ENCODE data around the gene KIRREL3. TPM values are rescaled to one million over a fixed set of nuclear protein-coding genes. Genes with fewer than 3 reads are reported as not detected.

KIRREL3 gene
- total and polyA plus RNA-seq, 2 of the 4 experiments (the other 2 are of a cell fraction) = 10.9 to 15.9 TPM

GRCh38 chr11:126464796-126465195, 535.8 kb downstream of the KIRREL3 start:
- POLR2A ChIA-PET (ENCODE audit: unreplicated experiment) = no interaction called here
- H2BK20ac ChIP-seq (ENCODE audit: low read depth, low read length) = no peak overlapping the region
- WGBS, 2 experiments (ENCODE audit: extremely low coverage in 2 of 2, insufficient read length in 1 of 2) = 80% methylated on average over 2 of the region's 5 CpGs; no CpG with 5 or more reads in 1 of the 2 experiments
- H2AK5ac ChIP-seq (ENCODE audit: low read depth, low read length) = no peak overlapping the region
- no TSS peak for BruUV-seq (replicated peaks)
- no peaks in the 10 kb centered on the region; the same call in 1 of the 2 replicates for H3K27me3 ChIP-seq (ENCODE audit: control insufficient read depth, insufficient read depth, low read length)
- H2BK15ac ChIP-seq (ENCODE audit: low read depth, low read length) = no peak overlapping the region
- no peaks in the 10 kb centered on the region for H3K36me3 ChIP-seq (ENCODE audit: control insufficient read depth, insufficient read depth, low read length)
- H3K9ac ChIP-seq (ENCODE audit: low read depth, low read length) = no peak overlapping the region
- H2AFZ ChIP-seq (replicated peaks; ENCODE audit: low read length, poor library complexity) = no peak overlapping the region
- intact Hi-C loops (cut with micrococcal nuclease) (no loop called here), in situ Hi-C loops (cut with MboI; ENCODE audit: low sequenced_read_pairs) (no loop called here), dilution Hi-C loops (cut with HindIII; ENCODE audit: low sequenced_read_pairs, unreplicated experiment) (no loop called here)
- no peak overlapping the region for H2BK120ac ChIP-seq (ENCODE audit: low read depth, low read length)
- H3K4me2 ChIP-seq (ENCODE audit: low read depth, low read length) = no peak overlapping the region
- no peak overlapping the region for H4K5ac ChIP-seq (ENCODE audit: low read depth, low read length)
- H3K27ac ChIP-seq (ENCODE audit: insufficient read depth, low read length) = no peak overlapping the region
- no peak overlapping the region for H2BK5ac ChIP-seq (ENCODE audit: low read depth, low read length, poor library complexity, severe bottlenecking)
- ATAC-seq (ENCODE audit: low read depth) = no peak
- DNase-seq = no peak
- H3K9me1 ChIP-seq (ENCODE audit: insufficient read depth, low read length) = no peaks in the 10 kb centered on the region
- H3K18ac ChIP-seq (ENCODE audit: low read depth, low read length) = no peak overlapping the region
- no peak overlapping the region for H3K4ac ChIP-seq (ENCODE audit: low read depth, low read length)
- peaks cover 5% of the 10 kb centered on the region for H3K9me3 ChIP-seq (ENCODE audit: control insufficient read depth, insufficient read depth, low read length)
- no peak overlapping the region for H2AK9ac ChIP-seq (replicated peaks; ENCODE audit: low read depth, low read length, poor library complexity)
- TF ChIP-seq POLR2A (IDR thresholded peaks at IDR 0.05; ENCODE audit: low read depth, low read length) (no peak), FOS (IDR thresholded peaks at IDR 0.05; ENCODE audit: low read depth, low read length) (no peak), USF2 (IDR thresholded peaks at IDR 0.05; ENCODE audit: low read depth, low read length) (no peak), CEBPB (IDR thresholded peaks at IDR 0.05; ENCODE audit: low read depth, low read length) (no peak), RCOR1 (IDR thresholded peaks at IDR 0.05; ENCODE audit: insufficient replicate concordance, low read length) (no peak), RAD21 (IDR thresholded peaks at IDR 0.05; ENCODE audit: low read length) (no peak), BHLHE40 (IDR thresholded peaks at IDR 0.05; ENCODE audit: low read depth, low read length) (no peak), CHD1 (IDR thresholded peaks at IDR 0.05; ENCODE audit: low read depth, low read length) (no peak), ELK1 (IDR thresholded peaks at IDR 0.05; ENCODE audit: borderline replicate concordance, low read depth, low read length) (no peak), MAFK (IDR thresholded peaks at IDR 0.05; ENCODE audit: low read depth, low read length) (no peak), NFE2L2 (IDR thresholded peaks at IDR 0.05; ENCODE audit: low read depth, low read length) (no peak), SMC3 (IDR thresholded peaks at IDR 0.05; ENCODE audit: low read depth, low read length) (no peak), MAZ (IDR thresholded peaks at IDR 0.05; ENCODE audit: borderline replicate concordance, low read depth, low read length) (no peak), MXI1 (IDR thresholded peaks at IDR 0.05; ENCODE audit: borderline replicate concordance, low read depth, low read length) (no peak), CTCF (conservative IDR thresholded peaks at IDR 0.05; ENCODE audit: low read depth, low read length) (no peak), RFX5 (IDR thresholded peaks at IDR 0.05; ENCODE audit: low read depth, low read length) (no peak)
- peaks cover 2% of the 10 kb centered on the region; the same call in 1 of the 2 replicates for H3K4me1 ChIP-seq (ENCODE audit: control insufficient read depth, insufficient read depth, low read length)
- no peaks in the 10 kb centered on the region; the same call in 1 of the 2 replicates for H4K20me1 ChIP-seq (ENCODE audit: insufficient read depth, low read length)
- H3K79me1 ChIP-seq (ENCODE audit: low read depth in 1 of 2, low read length in 2 of 2) = no peaks in the 10 kb centered on the region
- no peak overlapping the region for H3K4me3 ChIP-seq (ENCODE audit: insufficient read depth, low read depth, low read length)
- no peak overlapping the region for H3K56ac ChIP-seq (ENCODE audit: extremely low read depth, insufficient read depth, low read length)
- CTCF ChIA-PET = interaction anchor here (0.6 kb wide), 1 partner anchor 13 kb away, joined by 3 read pairs; no protein-coding TSS in a partner anchor
- no peak overlapping the region for H4K91ac ChIP-seq (ENCODE audit: insufficient read depth, low read depth, low read length)
- no peak overlapping the region for H3K23ac ChIP-seq (ENCODE audit: low read depth, low read length)
- no peak overlapping the region for H4K8ac ChIP-seq (ENCODE audit: low read depth in 2 of 2, low read length in 2 of 2)
- H3K14ac ChIP-seq (replicated peaks; ENCODE audit: low read depth, low read length) = no peak overlapping the region

Measured in IMR-90 (cell line).